Measurements from ENCODE around the gene RGS19. TPM values are rescaled to one million over a fixed set of nuclear protein-coding genes. Genes with fewer than 3 reads are reported as not detected.

RGS19 gene
- polyA plus RNA-seq, 4 donors = 5.7 to 8.3 (median 7.1) TPM

GRCh38 chr20:64077876-64078551 is 1.3 kb downstream of the RGS19 start:
- no peak for DNase-seq (ENCODE audit: low read depth in 4 of 4, low spot score in 2 of 4)

DNA sequence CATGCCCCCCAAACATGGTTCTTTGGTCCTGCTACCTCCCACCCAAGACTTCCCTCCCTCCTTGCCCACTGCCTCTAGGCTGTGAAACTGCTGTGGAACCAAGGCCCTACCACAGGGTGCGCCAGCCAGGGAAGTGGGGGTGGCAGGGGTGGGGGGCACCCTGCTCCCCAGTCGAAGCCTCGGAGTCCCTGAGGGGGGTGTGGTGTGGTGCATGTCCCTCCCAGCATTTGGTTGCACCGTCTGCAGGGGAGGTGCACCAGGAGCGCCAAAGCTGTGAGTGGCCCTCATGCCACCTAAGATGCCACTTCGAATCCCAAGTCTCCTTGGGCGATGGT is 1.8 kb downstream of the RGS19 start:
- DNase-seq (ENCODE audit: low read depth in 4 of 4, low spot score in 2 of 4) = no peak

DNA sequence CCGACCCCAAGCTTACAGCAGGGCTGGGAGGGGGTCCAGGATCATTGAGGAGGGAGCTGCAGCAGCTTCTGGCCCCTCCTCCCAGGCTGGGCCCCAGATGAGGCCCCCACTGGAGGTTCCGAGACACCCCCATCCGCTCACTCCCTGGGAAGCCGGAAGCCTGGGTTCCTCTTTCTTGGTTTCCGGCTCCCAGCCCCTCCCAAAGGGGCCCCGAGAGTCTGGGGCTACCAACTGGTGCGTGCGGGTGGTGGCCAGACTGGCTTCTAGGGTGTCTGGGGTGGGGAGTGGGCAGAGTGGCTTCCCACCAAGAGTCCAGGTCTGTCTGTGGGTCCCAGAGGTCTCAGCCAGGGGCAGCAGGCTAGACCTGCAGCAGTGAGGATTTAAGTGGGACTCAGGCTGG is 2.2 kb downstream of the RGS19 start:
- no peak for DNase-seq (ENCODE audit: low read depth in 4 of 4, low spot score in 2 of 4)

- no peak for DNase-seq (ENCODE audit: low read depth in 4 of 4, low spot score in 2 of 4)
These were observed 3.0 kb downstream of the RGS19 start for GRCh38 chr20:64076061-64076997.

DNA sequence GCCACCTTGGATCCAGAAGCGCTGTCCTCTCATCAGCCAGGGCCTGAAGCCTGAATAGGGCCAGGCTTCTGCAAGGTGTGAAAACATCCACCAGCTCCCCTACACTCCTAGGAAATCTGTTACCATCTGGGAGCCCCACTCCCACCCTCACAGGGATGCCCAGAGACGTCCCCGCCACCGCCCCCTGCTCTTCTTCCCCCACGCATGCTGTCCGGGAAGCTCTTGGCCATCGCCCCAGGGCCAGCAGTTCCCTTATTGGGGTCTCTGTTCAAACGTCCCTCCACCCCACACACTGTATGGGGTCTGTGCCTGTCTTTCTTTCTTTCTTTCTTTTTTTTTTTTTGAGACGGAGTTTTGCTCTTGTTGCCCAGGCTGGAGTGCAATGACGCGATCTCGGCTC is 3.8 kb downstream of the RGS19 start:
- DNase-seq (ENCODE audit: low read depth in 4 of 4, low spot score in 2 of 4) = no peak

DNA sequence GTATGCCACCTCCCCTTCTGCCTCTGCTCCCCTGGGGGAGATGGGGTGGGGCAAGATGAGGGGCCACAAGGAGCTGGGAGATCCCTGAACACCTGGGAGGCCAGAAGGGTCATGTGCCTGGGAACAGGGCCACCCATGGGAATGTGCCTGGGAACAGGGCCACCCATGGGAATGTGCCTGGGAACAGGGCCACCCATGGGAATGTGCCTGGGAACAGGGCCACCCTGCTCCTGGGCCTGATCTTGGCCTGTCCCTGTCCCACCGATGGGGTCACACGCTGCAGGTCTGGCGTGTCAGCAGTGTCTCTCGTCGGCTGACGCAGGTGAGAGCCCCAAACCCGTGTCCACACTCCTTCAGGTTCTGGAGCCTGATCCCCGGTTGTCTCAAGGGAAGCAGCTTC is 4.4 kb downstream of the RGS19 start:
- DNase-seq (ENCODE audit: low read depth in 4 of 4, low spot score in 2 of 4) = no peak

GRCh38 chr20:64074184-64074789 is 5.0 kb downstream of the RGS19 start:
- DNase-seq (ENCODE audit: low read depth in 4 of 4, low spot score in 2 of 4) = no peak

DNA sequence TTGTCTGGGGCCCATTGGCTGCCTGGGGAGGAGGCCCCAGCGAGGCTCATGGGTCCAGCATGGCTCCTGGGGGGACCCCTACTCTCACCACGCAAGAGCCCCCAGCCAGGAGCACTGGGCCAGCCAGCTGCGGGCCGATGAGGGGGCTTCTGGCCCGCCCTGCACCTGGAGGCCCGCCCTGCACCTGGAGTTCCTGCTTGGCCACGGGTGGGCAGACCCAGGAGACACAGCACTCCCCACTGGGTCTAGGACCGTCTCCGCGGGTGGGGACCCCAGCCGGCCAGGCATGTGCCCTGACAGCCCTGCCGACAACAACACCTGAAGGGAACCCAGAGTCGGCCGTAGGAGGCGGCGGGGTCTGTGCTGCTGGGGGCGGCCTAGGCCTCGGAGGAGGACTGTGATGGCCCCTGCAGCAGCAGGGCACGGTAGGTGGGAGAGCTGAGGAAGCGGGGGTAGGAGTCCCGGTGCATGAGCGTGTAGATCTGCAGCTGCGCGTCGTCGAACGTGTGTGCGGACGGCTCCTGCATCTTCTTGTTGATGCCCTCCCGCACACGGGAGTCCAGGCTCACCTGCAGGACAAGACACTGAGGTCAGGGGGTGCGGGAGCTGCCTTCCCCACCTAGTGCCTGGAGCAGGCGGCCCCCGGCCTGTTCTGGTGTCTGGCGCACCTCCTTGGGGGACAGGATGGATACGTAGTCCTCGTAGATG is 5.7 kb downstream of the RGS19 start:
- no peak for DNase-seq (ENCODE audit: low read depth in 4 of 4, low spot score in 2 of 4)

GRCh38 chr20:64072498-64073063 is 6.7 kb downstream of the RGS19 start:
- DNase-seq (ENCODE audit: low read depth in 4 of 4, low spot score in 2 of 4) = no peak

DNA sequence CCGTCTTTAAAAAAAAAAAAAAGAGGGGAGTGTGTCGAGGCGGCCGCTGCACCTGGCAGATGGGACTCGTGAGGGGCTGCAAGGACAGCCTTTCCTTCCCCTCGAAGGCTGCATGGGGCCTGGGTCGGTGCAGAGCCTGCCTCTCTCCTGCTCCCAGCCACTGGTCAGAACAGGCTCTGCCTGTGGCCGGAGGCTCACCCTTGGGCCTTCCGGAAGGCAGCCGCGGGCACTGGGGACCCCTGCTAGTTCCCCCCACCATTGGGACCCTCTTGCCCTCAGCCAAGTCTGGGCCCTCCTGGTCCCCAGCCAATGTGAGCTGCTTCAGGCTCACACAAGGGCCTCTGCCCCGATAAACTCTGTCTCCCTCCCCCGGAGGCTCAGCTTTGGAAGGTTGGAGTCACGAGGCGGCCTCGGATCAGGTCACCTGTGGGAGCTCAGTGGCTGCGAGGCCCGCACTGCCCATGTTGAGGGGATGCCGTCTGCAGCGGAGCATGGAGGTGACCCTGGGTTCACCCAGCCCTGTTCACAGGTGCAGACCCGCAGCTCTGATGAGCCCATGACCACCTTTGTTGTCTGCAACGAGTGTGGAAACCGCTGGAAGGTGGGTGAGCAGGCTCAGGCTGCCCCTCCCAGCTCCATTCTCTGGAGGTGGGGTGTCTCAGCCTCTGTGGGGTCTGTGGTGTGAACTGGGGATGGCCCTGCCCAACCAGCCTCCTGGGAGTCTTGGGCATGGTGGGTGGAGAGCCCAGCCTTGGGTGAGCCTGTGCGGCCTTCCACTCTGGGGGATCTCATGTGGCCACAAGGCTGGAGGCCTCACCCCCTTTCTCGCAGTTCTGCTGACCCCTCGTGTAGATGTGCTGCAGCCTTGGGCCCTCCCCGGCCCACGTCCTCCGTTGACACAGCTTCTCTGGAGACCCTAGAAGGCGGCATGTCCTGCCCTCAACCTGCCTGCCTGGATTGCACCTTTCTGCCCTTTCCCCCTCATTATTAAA is 7.7 kb downstream of the RGS19 start:
- DNase-seq (ENCODE audit: low read depth in 4 of 4, low spot score in 2 of 4) = no peak

DNA sequence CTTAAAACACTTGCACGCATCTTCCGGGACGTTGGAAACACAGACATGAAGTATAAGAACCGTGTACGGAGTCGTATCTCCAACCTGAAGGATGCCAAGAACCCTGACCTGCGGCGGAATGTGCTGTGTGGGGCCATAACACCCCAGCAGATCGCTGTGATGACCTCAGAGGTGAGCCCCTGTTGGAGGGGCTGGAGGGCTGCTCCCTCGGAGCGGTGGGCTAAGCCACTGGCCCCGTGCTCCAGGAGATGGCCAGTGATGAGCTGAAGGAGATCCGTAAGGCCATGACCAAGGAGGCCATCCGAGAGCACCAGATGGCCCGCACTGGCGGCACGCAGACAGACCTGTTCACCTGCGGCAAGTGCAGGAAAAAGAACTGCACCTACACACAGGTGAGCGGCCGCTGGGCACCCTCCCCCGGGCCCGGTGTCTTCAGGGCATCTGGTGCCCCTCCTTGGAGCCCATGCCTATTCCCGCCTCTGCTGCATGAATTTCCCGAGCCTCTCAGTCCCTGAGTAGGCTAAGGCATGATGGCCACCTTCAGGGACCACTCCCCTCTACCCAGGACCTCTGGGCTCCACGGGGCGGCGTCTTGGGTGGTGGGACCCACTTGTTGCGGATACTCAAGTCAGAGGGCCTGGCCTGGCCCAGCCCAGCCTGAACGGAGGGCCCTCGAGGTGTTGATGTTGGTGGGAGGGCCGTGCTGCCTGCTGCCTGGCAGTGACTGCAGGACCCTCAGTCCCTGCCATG is 8.9 kb downstream of the RGS19 start:
- no peak for DNase-seq (ENCODE audit: low read depth in 4 of 4, low spot score in 2 of 4)

- DNase-seq (ENCODE audit: low read depth in 4 of 4, low spot score in 2 of 4) = no peak
These were observed 9.6 kb downstream of the RGS19 start for GRCh38 chr20:64069614-64070243.

- DNase-seq (ENCODE audit: low read depth in 4 of 4, low spot score in 2 of 4) = no peak
These were observed 10.1 kb downstream of the RGS19 start for GRCh38 chr20:64069209-64069613.

GRCh38 chr20:64068386-64069208 is 10.7 kb downstream of the RGS19 start:
- no peak for DNase-seq (ENCODE audit: low read depth in 4 of 4, low spot score in 2 of 4)

- DNase-seq (ENCODE audit: low read depth in 4 of 4, low spot score in 2 of 4) = no peak
These were observed 11.5 kb downstream of the RGS19 start for GRCh38 chr20:64067733-64068307.

DNA sequence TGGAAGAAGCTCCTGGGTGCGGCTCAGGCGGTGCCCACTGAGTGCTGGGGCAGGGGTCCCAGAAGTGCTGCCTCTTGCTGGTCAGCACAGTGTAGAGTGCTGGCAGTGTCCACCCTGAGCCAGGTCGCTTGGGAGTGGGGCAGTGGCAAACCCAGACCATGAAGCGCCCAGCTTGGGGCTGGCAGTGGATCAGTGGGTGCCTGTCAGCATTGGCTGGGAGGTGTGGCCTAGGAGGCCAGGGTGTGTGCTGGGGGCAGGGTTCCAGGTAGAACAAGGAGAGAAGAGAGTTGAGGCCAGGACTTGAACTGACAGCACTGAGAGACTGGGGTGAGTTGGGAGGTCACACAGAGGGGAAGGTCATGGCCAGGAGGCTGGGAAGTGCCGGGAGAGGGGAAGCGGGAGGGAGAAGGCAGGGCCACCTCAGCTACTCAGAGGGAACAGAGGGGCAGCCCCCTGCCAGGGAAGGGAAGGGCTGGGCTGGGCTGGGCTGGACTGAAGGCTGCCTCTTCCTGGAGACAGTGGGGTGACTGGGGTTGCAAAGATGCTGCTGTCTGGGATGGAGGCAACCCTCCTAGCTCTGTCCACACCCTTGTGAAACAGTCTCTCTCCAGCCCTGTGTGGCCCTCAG is 12.2 kb downstream of the RGS19 start:
- no peak for DNase-seq (ENCODE audit: low read depth in 4 of 4, low spot score in 2 of 4)

- DNase-seq (ENCODE audit: low read depth in 4 of 4, low spot score in 2 of 4) = no peak
These were observed 13.4 kb downstream of the RGS19 start for GRCh38 chr20:64065974-64066343.

Data from left renal cortex interstitium (tissue), 4 donors.